Left hindlimb (tissue), 1 donor: ENCODE data around the gene ADAMTS18.

Experiments
- DNase-seq: peaks from one replicate; pipeline ENCODE4 v3.0.0-alpha.2; 2018

ADAMTS18 gene

DNA sequence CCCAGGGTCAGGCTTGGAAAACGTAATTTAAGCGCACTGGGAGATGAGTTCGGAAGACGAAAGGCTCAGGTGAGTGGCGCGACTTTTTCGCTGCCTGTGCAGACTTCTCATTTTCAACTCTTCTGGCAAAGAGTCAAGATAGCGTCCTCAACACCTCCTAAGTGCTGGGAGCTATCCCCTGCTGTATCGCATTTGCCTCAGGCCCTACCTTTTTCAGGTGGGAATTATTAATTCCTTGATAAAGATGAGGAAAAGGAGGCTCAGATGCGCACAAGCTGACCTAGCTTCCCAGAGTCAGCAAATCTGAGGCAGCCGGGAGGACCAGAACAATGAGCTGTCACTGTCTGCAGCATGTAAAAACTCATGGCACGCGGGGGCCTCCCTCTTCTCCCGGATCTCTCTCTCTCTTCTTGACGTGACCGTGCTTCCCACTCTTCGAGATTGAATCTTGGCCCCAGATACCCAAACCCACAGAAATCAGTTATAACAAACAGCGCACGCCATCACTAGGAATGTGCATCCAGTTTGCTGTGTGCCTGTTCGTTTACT lies 512 bp upstream of the ADAMTS18 start:
- no peak for DNase-seq

DNA sequence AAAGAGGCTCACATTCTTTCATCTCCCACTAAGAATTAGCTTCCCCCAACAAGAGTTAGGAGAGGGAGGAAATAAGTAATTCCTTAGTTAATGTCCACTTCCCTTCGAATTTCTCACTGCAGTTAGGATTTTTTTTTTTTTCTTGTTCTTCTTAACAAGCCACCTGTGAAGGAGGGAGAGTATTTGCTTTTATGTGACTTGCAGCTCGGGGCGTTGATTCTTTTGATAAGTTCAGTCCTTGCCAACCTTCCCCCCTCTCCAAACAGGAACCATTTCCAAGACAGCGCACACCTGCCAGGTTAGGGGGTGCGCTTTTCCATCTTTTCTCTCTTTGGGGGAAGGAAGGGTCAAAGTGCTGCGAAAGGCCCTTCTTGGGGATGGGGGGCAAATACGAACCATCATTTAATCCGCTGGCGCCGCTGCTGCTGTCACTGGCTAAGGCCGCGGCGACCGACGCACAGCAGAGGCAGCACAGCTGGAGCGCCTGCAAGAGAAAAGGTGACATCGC lies 758 bp downstream of the ADAMTS18 start:
- DNase-seq: no peak

DNA sequence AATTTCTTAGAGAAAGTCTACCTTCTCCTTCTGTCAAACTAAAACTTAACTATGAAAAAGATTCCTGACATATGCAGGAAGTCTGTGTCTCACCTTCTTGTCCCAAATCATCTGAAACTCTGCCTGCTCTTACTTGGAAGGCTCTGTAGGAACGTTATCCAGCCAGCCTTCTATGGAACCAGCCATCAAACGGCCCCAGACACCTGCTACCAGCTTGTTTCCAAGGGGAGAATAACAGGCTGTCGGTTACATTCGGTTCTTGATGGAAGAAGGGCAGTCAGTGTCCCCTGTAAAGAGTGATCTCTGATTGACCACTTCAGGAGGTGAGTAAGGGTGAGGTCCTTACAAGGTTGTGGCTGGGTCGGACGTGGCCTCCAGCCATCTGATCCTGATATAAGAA lies 1.7 kb downstream of the ADAMTS18 start:
- DNase-seq: no peak

DNA sequence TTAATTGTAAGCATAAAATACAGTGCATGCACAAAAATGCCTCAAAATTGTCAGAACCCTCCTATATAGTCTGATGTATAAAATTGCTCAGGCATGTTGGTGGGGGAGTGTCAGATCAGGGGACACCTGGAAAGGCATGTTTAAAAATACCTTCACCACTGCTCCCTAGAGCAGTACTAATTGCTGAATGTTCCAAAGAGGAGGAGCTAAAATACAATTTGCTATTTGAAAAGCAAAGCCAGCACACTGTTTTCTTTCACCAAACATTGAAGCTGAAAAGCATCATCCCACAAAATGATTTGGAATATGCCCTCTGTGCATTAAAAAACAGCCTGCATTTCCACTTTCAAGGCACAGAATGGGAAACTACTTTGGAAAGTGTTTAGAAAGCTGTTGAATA lies 2.6 kb downstream of the ADAMTS18 start:
- no peak for DNase-seq

DNA sequence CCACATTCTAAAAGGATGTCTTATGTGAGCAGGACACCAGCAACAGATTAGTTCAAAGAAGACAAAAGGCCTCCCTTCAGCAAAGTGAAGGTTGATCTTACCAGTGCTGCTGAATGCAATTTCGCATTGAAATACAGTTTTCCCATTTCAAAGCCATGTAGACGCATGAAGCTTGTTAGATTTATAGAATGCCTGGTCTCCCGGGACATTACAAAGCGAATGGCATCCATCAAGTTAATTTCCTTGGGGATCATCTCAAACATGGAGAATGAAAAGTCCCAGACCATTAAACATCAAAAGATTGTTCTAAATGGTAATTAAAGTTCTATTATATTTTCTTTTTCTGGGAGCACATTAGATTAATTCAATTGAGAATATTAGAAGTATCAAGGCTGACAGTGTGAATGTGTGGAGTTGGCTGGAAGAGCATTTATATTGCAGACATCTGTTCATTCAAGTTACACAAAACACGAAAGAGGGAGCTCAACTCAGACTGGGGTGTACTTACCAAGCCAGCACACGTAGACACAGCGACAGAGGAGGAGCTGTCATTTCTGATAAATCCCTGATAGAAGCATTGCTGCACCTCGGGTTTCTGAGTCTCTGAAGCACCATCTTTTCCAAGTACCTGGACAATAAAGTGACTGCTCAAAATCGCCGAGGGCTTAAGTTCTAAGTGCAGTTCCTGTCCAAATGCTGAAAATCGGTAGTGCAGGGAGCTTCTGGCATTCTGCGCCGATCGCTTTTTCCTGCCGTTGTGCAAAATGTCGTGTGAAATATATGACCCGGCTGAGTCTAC lies 3.8 kb downstream of the ADAMTS18 start:
- no peak for DNase-seq

DNA sequence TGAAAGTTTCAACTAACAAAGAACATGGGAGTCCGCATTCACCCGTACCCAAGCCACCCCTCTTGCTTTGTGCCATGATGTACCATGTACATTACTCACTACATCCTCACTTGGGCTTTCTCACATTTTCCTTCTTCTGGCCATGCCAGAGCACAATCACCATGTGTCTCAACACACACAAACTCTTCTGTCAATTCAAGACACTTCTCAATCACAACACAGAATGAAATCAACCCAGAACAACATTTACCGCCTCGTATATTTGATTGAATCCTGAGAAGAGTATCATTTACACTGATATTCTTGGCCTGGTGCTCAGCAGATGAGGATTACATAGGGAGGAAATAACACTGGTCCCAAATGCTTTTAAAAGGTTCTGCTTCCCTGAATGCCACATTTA lies 4.5 kb downstream of the ADAMTS18 start:
- no peak for DNase-seq

DNA sequence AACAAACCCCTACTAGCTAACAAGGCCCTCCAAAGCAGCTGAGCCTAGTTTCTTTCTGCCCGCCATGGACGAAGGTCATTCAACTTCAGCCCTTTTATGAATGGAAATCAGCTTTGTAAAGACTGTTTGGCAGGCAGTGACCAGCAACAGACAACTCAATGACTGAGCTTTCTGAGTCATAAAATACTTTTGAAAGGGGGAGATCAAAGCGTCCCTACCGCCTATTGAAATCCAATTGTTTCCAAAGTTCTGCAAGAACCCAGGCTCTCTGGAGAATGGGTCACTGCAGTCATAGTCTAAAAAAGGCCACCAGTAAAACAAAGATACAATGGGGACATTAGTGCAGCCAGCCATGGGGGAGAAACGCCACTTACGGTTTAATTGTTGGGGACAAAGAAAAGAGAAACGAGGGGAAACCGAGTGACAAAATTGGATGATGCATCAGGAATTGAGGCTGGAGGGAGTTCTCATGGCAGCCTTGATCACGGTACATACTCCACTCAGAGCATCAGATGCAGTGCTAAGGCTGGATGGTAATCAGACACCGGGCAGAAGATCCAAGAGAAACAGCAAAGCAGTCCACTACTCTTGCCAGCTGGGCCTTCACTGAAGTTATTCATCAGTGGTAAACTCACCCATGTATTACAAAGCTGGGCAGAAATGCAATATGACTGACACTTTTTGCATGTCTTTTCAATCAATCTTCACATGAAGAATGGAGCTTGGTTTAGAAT lies 9.8 kb downstream of the ADAMTS18 start:
- no peak for DNase-seq

DNA sequence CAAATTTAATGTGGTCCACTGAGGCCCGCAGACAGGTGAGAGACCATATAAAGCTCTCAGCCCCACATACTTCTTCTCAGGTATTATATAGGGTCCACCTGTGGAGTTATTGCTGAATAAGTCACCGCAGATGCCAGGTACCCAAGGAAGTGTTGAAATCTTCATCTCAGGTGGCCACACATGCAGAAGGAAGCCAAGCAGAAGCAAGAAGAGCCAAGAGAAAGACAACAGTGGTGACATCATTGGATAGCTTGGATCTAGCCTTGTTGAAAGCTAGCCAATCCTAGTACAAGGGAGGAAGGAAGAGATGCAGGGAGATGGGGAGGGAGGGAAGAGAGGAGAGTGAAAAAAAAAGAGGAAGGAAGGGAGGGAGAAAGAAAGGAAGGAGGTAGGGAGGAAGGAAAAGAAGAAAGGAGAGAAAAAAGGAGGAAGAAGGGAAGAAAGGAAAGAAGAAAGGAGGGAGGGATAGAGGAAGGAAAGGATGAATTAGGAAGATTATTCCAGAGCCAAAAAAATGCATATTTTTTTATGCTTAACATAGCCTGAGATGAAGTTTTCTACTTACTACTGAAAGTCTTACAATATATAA lies 12.5 kb downstream of the ADAMTS18 start:
- no peak for DNase-seq

DNA sequence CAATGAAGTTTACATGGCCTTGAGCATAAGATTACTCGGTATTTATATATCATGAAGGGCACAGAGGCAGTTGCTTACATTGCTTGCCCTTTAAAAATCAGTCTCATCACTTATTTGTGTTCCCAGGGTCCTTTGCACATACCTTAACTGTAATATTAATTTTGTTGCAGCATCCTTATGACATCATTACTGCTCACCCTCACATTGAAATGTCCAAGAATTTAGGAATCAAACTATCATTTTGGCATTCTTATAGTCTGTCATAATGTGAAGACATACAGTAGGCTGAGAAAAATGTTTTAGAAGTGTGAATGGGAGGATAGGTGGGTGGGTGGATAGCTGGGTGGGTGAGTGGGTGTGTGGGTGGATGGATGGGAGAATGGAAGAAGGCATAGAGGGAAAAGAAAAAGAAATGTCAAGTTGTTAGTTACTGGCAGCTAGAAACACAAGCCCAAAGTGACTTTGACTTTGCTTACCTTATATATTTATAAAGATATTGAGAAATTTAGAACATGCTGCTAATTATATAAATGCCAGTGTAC lies 17.8 kb downstream of the ADAMTS18 start:
- DNase-seq: no peak

DNA sequence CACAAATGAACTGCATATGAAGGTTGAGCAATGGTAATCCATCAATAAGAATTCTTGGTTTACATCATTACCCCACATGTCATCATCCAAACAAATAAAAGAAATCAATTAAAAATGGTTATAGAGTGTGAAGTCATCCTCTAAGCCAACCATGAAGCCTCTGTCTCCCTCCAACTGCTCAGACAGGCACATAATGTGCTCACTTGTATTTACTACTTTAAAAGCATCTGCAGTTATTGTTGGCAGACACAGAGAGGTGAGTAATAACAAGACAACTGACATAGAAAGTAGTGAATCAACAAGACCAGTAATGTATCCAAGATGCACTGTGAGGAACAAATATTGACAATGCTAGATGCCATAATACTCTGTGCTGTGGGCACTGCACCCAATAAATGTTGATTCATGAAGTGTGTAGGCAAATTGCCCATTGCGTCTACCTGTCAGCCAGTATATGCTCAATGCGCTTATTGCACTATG lies 20.0 kb downstream of the ADAMTS18 start:
- DNase-seq: no peak

DNA sequence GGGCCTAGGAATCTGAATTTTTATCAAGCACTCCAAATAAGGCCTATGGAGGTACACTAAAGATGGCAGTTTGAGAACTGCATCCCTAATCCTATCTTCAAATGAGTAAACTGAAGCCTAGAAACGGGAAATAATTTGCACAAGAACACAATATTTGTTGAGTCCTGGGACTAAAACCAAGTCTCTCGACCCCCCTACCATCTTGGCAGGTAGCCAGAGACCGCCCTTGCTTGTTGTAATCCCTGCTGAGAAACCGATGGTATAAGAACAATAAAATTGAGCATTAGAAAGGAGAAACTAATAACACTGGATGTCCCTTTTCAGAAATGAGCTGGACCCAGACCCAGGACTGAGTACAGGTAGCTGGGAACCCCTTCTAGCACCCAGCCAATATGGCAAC lies 24.4 kb downstream of the ADAMTS18 start:
- no peak for DNase-seq

DNA sequence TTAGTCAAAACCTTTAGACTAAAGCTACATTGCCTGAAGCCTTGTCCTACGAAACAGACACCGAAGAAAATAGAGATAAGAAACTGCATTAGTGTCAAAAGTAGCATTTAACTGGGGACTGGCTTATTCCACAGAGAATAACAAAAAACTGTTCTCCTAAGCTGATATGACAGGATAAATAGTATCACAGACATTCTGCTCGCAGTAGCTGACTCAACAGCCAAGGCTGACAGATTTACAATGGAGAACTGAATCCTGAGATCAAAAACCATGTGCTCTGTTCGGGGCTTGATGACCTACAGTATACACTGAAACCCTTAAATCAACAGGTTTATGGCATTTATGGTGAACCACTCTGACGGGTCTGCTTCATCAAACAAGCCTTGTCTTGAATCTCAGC lies 25.5 kb downstream of the ADAMTS18 start:
- no peak for DNase-seq

DNA sequence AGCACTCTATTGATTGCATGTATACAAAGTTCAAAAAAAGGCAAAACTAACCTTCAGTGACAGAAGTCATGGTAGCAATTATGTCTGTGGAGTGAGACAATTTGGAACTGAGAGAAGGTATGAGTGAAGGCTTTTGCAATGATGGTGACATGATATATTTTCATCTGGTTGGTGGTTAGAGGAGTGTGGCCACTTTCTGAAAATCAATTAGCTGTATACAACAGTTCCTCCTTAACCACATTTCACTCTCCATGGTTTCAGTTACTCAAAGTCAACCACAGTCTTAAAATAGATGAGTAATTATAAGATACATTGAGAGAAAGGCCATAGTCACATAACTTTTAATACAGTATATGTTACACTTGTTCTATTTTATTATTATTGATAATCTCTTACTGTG lies 26.2 kb downstream of the ADAMTS18 start:
- DNase-seq: no peak

DNA sequence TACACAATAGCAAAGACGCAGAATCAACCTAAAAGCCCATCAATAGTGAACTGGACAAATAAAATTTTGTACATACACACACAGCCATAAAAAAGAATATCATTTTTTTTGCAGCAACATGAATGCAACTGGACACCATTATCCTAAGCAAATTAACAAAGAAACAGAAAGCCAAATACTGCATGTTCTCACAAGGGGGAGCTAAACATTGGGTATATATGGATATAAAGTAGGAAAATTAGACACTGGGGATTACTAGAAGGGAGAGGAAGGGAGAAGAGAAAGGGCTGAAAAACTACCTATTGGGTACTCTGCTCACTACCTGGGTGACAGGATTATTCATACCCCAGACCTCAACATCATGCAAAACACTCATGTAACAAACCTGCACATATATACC lies 28.2 kb downstream of the ADAMTS18 start:
- no peak for DNase-seq

DNA sequence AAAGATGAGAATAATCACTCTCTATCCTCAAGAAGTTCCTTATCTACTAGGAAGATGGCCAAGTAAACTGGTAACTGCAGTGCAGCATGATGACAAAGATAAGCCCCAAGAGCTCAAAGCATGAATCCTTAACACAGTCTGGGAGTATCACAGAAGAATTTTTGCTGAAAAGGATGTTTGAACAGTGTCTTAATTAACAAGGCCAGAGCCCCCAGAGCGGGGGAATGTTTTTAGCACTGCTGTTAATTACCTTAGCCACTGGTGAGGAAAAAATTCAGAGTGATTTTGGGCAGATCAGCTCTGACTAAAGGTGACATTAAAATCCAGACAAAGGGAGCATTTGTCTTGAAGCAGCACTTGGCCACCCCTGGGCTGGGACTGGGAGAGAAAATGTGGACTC lies 30.1 kb downstream of the ADAMTS18 start:
- no peak for DNase-seq

DNA sequence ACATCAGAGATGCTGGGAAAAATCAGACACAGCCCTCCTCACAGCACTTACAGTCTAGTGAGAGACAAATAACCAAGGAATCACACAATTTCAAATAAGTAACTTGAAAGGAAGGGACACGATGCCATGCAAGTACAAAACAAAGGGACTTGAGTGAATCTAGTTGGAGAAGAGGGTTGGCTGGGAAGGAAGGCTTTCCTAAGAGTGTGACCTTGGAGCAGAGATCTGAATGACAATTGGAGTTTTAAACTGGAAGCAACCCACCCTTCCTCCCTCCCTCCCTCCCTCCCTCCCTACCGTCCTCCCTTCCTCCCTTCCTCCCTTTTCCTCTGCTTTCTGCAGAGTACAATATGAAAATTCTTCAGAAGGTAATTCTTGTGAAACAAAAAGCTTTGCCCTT lies 31.1 kb downstream of the ADAMTS18 start:
- DNase-seq: no peak

DNA sequence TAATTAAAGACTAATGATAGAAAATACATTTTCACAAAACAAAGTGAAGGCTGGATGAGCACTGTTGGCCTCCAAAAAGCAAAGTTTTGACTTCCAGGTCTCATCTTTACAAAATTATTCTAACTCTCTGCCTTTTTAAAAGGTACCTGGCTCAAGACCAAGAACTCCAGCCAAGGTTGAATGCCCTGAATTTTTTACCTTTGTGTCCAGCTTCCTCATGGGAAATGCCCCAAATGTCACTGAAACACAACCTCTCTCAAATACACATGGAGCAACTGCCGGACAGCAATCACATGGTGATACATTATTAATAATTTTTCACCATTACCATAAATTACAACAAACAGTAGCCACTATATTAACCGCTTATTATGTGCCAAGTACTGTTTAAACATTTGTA lies 32.2 kb downstream of the ADAMTS18 start:
- no peak for DNase-seq

DNA sequence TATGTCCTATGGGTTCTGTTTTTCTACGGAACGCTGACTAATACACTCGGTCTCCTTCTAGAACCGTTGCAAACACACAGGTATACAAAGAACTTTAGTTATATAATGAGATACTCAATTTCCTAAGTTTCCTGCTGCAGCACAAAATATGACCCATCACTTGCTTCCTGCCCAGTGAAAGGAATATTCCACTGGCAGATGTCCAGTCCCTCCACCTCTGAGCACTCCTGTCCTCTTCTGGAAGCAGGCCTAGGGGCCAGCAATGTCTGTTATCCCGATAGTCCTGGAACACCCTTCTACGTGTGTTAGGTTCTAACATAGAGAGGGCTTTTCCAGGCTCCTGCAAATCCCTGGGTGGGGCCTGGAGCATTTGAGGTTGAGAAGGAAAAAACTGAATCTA lies 32.7 kb downstream of the ADAMTS18 start:
- no peak for DNase-seq

DNA sequence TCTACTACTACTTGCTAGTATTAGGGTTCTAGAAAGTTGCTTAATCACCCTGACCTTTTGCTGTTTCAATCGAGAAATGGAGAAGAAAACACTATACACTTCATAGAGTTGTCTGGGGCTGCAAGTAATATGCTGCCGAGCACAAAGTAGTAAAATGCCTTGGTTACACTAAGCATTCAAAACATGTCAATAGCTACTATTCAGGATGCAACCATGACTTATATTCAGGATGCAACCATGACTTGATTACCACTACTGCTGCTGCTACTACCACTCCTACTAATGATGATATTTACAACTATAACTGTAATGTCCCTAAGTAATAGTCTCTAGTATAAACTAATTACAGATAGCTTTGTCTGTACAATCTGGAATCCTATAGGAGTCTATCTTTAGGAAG lies 35.3 kb downstream of the ADAMTS18 start:
- DNase-seq: no peak

DNA sequence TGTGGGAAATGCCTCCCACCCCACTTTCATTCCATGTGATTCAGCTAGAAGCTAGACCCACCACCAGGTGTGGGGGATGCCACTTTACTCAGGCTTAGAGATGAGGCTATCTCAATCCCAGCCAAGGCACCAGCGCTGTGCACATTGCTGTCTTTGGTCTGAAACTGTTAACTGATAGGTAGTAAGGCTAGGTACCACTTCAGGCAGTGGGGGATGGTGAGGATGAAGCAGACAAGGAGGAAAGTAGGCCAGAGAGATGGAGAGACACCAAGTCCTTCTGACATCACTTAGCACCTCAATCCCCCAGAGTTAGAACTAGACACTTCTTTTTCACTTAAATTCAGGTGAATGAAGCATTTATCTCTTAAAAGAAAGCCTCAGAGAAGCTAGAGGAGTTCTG lies 35.8 kb downstream of the ADAMTS18 start:
- no peak for DNase-seq

DNA sequence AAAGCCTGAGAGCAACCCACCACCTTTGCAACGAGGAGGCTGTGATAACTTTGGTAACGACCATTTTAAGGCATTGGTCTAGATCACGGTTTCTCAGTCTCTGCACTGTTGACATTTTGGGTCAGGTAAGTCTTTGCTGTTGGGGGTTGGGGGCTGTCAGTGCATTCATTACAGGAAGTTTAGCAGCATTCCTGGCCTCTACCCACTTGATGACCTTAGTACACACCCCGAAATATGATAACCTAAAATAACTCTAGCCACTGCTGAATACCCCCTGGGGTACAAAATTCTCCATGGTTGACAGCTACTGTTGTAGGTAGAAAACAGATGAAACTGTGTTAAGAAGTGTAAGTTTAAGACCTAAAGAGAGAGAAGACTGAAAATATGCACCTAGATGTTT lies 36.3 kb downstream of the ADAMTS18 start:
- no peak for DNase-seq

DNA sequence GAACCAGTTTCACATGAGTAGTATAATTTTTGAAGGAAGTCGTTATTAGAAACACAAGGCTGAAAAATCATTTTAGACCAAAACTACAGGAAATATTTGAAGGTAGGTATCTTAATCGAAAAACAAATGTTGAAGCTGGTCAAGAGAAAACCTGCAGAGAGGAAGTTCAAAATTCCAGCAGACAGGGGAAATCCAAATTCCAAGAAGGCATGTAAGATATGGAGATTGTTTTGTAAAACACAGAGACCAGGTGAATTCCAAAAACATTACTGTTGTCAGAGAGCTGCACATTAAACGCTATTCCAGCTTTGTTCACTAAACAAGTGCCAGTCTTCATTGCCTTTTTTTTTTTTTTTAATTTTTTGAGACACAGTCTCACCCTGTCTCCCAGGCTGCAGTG lies 38.4 kb downstream of the ADAMTS18 start:
- no peak for DNase-seq

DNA sequence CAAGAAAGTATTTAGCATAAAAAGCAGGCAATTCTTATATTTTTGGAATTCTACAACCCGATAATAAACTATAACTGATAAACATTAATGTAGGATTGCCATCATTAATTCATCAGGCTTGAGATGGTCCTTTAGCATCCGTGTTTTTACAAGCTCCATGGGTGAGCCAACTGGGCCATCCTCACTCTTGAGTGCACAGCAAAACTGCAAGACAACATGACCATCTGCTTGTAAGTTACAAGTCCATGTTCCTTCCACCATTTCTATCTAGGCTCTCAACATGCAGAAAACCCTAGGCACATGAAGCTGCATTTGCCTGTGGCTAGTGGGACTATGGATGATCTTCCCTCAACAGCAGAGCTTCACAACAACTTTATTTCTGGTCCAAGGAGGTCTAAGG lies 40.1 kb downstream of the ADAMTS18 start:
- no peak for DNase-seq
